ENCODE data around the gene NRXN3. TPM values are rescaled to one million over a fixed set of nuclear protein-coding genes. Genes with fewer than 3 reads are reported as not detected.

Gene NRXN3
- total RNA-seq, 6 experiments from 2014 or later: 0.07 to 0.28 (median 0.11) TPM; not detected in 2

DNA sequence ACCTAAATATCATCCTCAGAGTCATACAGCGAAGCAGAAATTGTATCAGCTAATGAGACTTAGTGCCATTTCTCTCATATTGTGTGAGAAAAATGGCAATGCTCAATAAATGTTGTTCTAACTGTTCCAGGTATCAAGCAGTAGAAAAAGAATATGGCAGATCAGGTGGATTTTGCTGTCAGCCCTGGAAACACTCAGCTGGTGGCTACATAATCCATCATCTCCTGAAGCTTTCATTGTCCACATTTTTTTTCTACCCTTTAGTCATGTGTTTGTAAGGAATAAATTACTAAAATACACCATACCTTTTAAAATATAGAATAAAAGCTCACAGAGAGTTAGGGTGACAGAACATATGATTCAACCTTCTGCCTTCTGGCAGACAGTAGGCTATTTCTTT, 1200.8 kb downstream of the NRXN3 start:
- no peak overlapping the region for H3K27ac Mint-ChIP-seq
- H3K9me3 Mint-ChIP-seq: no peaks in the 10 kb centered on the region
- peaks cover 15% of the 10 kb centered on the region for H3K4me1 Mint-ChIP-seq (ENCODE audit: low read depth)
- H3K27me3 Mint-ChIP-seq (ENCODE audit: insufficient read depth): no peaks in the 10 kb centered on the region
- no peak overlapping the region for H3K4me3 Mint-ChIP-seq
- H3K36me3 Mint-ChIP-seq (ENCODE audit: low read depth): no peaks in the 10 kb centered on the region
- TF ChIP-seq, protein P1, sequence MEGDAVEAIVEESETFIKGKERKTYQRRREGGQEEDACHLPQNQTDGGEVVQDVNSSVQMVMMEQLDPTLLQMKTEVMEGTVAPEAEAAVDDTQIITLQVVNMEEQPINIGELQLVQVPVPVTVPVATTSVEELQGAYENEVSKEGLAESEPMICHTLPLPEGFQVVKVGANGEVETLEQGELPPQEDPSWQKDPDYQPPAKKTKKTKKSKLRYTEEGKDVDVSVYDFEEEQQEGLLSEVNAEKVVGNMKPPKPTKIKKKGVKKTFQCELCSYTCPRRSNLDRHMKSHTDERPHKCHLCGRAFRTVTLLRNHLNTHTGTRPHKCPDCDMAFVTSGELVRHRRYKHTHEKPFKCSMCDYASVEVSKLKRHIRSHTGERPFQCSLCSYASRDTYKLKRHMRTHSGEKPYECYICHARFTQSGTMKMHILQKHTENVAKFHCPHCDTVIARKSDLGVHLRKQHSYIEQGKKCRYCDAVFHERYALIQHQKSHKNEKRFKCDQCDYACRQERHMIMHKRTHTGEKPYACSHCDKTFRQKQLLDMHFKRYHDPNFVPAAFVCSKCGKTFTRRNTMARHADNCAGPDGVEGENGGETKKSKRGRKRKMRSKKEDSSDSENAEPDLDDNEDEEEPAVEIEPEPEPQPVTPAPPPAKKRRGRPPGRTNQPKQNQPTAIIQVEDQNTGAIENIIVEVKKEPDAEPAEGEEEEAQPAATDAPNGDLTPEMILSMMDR (IDR thresholded peaks at IDR 0.05): no peak
- DNase-seq: no peak

DNA sequence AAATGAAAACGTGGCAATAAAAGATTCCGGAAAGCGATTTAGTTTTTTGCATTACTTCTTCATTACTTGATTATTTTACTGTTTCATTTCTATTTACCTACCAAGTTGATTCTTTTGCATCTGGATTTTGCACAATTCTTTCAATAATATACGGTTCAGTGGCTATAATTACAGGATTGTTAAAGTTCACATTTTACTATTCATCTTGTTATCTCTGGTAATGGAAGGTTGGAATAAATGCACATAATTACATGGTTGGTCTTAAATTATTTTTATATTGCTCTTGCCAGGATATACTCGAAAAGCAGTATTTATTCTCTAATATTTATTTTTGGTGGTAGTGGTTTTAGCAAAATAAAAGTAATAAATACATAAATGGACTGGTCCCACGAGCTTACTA, 1203.3 kb downstream of the NRXN3 start:
- TF ChIP-seq, protein P1 (IDR thresholded peaks at IDR 0.05): no peak
- Mint-ChIP-seq H3K4me3 (no peak overlapping the region), H3K9me3 (no peaks in the 10 kb centered on the region), H3K4me1 (ENCODE audit: low read depth) (peaks cover 15% of the 10 kb centered on the region), H3K36me3 (ENCODE audit: low read depth) (no peaks in the 10 kb centered on the region), H3K27me3 (ENCODE audit: insufficient read depth) (no peaks in the 10 kb centered on the region; the same call in 1 of the 2 replicates), H3K27ac (no peak overlapping the region)
- DNase-seq: no peak

DNA sequence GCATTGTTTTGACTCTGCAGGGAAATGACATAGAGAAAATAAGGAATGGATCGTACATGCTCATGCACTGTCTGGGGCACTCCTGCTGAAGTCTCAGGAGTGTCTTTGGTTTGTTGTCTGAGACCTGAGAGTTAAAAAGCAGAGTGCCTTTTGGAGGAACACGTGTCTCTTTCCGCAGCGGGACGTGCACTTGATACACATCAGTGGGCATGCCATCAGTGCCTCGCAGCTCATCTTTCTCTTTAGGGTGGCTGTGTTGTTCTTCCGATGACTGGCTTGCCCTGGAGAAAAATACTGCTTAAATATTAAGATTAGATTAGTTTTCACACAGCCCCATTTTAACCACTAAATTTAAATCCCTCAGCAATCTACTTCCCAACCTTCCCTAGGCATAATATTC, 1205.2 kb downstream of the NRXN3 start:
- no peak overlapping the region for H3K4me3 Mint-ChIP-seq

DNA sequence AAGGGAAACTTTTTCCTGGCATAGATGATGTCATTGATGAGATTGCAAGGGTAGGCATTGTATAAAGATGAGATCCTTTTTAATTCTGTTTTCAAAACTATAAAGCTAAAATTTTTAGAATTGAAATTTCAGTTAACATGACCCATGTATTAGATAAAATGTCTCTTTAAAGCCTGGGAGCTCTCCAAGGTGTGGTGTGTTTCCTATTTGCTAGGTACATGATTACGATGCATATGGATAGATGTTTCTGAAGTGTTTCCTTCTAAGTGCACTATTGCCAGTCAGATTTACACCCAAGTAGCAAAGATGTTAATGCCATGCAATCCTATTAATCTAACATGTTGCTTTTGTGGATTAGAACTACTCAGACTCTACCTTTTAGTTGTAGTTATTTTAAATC, 1206.4 kb downstream of the NRXN3 start:
- H3K4me1 Mint-ChIP-seq (ENCODE audit: low read depth): no peaks in the 10 kb centered on the region
- no peaks in the 10 kb centered on the region for H3K9me3 Mint-ChIP-seq
- TF ChIP-seq, protein P1 (IDR thresholded peaks at IDR 0.05): no peak
- no peaks in the 10 kb centered on the region; the same call in none of the 2 replicates for H3K27me3 Mint-ChIP-seq (ENCODE audit: insufficient read depth)
- no peak overlapping the region for H3K27ac Mint-ChIP-seq
- no peak overlapping the region for H3K4me3 Mint-ChIP-seq
- no peak for DNase-seq
- H3K36me3 Mint-ChIP-seq (ENCODE audit: low read depth): no peaks in the 10 kb centered on the region

More for the DNA sequence above, 1205.2 kb downstream of the NRXN3 start:
- no peak overlapping the region for H3K27ac Mint-ChIP-seq
- TF ChIP-seq, protein P1 (IDR thresholded peaks at IDR 0.05): no peak
- no peak for DNase-seq
- H3K36me3 Mint-ChIP-seq (ENCODE audit: low read depth): no peaks in the 10 kb centered on the region
- H3K27me3 Mint-ChIP-seq (ENCODE audit: insufficient read depth): no peaks in the 10 kb centered on the region; the same call in 1 of the 2 replicates
- no peaks in the 10 kb centered on the region for H3K4me1 Mint-ChIP-seq (ENCODE audit: low read depth)
- no peaks in the 10 kb centered on the region for H3K9me3 Mint-ChIP-seq

DNA sequence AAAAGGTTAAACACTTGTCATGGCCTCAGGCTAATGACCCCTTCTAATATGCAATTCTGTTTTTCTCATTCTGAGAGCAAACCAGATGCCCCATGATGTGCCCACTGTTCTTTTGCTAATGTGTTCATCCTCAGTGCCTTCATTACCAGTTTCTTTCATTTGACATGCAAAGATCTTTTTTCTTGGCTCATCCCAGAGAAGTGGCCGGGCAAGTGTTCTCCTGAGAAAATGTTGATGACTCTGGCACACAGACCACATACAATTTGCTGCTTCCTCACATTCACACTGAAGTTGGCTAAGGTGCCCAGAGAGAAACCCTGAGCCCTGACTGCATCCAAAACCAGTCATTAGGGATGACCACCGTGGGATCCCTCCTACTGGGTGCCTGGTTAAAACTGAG, 1207.8 kb downstream of the NRXN3 start:
- TF ChIP-seq, protein P1 (IDR thresholded peaks at IDR 0.05): no peak
- DNase-seq: no peak
- H3K4me3 Mint-ChIP-seq: no peak overlapping the region
- H3K27me3 Mint-ChIP-seq (ENCODE audit: insufficient read depth): no peaks in the 10 kb centered on the region; the same call in none of the 2 replicates
- H3K27ac Mint-ChIP-seq: no peak overlapping the region
- H3K4me1 Mint-ChIP-seq (ENCODE audit: low read depth): no peaks in the 10 kb centered on the region
- no peaks in the 10 kb centered on the region for H3K9me3 Mint-ChIP-seq
- H3K36me3 Mint-ChIP-seq (ENCODE audit: low read depth): no peaks in the 10 kb centered on the region

DNA sequence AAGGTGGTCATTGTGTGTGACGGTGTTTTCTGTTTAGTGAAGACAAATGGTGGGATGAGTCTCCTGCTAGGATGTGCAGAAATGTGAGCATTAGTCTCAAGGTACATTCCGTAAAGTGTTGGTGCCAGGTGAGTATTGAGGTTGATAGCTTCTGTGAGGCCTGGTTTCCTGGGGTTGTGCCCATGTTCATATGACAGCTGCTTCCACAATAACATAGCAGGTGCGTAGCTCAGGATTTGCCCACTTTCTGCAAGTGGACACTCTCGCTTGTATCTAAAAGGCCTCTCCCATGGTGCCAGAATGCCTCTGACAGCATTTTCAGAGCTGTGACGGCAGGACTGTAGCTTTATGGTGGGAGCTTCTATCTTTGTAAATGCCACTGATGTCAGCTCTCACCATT, 1209.1 kb downstream of the NRXN3 start:
- Mint-ChIP-seq H3K27ac (no peak overlapping the region), H3K36me3 (ENCODE audit: low read depth) (no peaks in the 10 kb centered on the region), H3K9me3 (no peaks in the 10 kb centered on the region), H3K4me3 (no peak overlapping the region), H3K4me1 (ENCODE audit: low read depth) (no peaks in the 10 kb centered on the region), H3K27me3 (ENCODE audit: insufficient read depth) (no peaks in the 10 kb centered on the region; the same call in none of the 2 replicates)
- TF ChIP-seq, protein P1 (IDR thresholded peaks at IDR 0.05): no peak
- no peak for DNase-seq
